HepG2 (cell line): Measurements from ENCODE around the gene TPSB2. TPM values are rescaled to one million over a fixed set of nuclear protein-coding genes. Genes with fewer than 3 reads are reported as not detected.

Source experiments
- ATAC-seq: fragments of 200-7000 bp; cut with Tn5 transposase; 3 replicates; pipeline ENCODE4 v1.9.1; 2020; ENCODE audit warnings: mild to moderate bottlenecking, moderate library complexity
- BruUV-seq: library from RNA; stranded (reverse); fragments of 400-500 nt; replicated peaks from 2 replicates; lab custom pipeline; 2021; lab: Mats Ljungman, UMichigan
- CTCF ChIA-PET: fragments of 300-600 bp; formaldehyde crosslinking; extraction: SDS; loops from one replicate; lab custom pipeline; 2021; ENCODE audit warnings: low total read pairs, inconsistent platforms, low intra/inter-chr PET ratio; lab: Yijun Ruan, JAX
- POLR2A ChIA-PET: fragments of 350-600 bp; sonication (Branson Sonifier 250); formaldehyde crosslinking; loops from one replicate; lab custom pipeline; 2020; ENCODE audit warnings: antibody characterized with exemption, inconsistent platforms; lab: Yijun Ruan, JAX
- DNase-seq: peaks from one replicate; pipeline ENCODE4 v3.0.0-alpha.2; 2015; ENCODE audit warnings: low spot score
- FAIRE-seq: peaks from 3 replicates; lab custom pipeline; 2011; peaks lifted over from hg19 to GRCh38; lab: Jason Lieb, UNC
- H2AFZ ChIP-seq: one replicate; pipeline ENCODE4 v1.6.1; 2011; ENCODE audit warnings: low read length, inconsistent platforms
- H3K27ac ChIP-seq: fragments of 300-600 bp; 3 replicates; pipeline ENCODE4 v1.8.0; 2011; ENCODE audit warnings: mixed run types, mild to moderate bottlenecking, mixed read lengths, low read length, inconsistent platforms; ENCODE audit not compliant: insufficient read depth; ENCODE audit errors: extremely low read length
- H3K27me3 ChIP-seq, 2 experiments: fragments of 200-600 bp in 1 of 2; 2 replicates in 1 of 2; 3 replicates in 1 of 2; pipeline versions ENCODE4 v1.6.0 to v1.8.0; 2011; ENCODE audit warnings: low read length in 2 of 2, mild to moderate bottlenecking in 2 of 2, moderate library complexity in 2 of 2, inconsistent platforms in 1 of 2; ENCODE audit not compliant: insufficient read depth in 2 of 2, control insufficient read depth in 1 of 2
- H3K36me3 ChIP-seq, 2 experiments: fragments of 200-600 bp in 1 of 2; replicated peaks in 1 of 2; 2 replicates in 1 of 2; 3 replicates in 1 of 2; pipeline versions ENCODE4 v1.5.1 to v1.8.0; 2011; ENCODE audit warnings: low read length in 2 of 2, inconsistent platforms in 1 of 2; ENCODE audit not compliant: insufficient read depth in 2 of 2, control insufficient read depth in 1 of 2
- H3K4me1 ChIP-seq: 2 replicates; pipeline ENCODE4 v1.5.1; 2012; ENCODE audit warnings: low read length, inconsistent platforms; ENCODE audit not compliant: insufficient read depth
- H3K4me2 ChIP-seq: 2 replicates; pipeline ENCODE4 v1.6.0; 2011; ENCODE audit warnings: low read depth, low read length, inconsistent platforms
- H3K4me3 ChIP-seq, 3 experiments: fragments of 200-600 bp in 1 of 3; sonication (generic), shearing (Covaris generic) in 1 of 3; replicated peaks in 1 of 3; 2 replicates each; pipeline ENCODE4 v1.5.1; 2011 to 2016; ENCODE audit warnings: low read length in 3 of 3, inconsistent platforms in 2 of 3, low read depth in 2 of 3, mild to moderate bottlenecking in 2 of 3, control low read depth in 1 of 3, mixed read lengths in 1 of 3; ENCODE audit not compliant: insufficient read depth in 1 of 3
- H3K79me2 ChIP-seq: one replicate; pipeline ENCODE4 v1.6.1; 2011; ENCODE audit warnings: low read length, inconsistent platforms; ENCODE audit not compliant: insufficient read depth
- H3K9ac ChIP-seq: 2 replicates; pipeline ENCODE4 v1.6.0; 2011; ENCODE audit warnings: mild to moderate bottlenecking, low read depth, low read length, inconsistent platforms; ENCODE audit not compliant: insufficient read depth
- H3K9me3 ChIP-seq: 2 replicates; pipeline ENCODE4 v1.5.1; 2012; ENCODE audit warnings: mild to moderate bottlenecking, low read length
- H4K20me1 ChIP-seq: 2 replicates; pipeline ENCODE4 v1.6.0; 2011; ENCODE audit warnings: inconsistent platforms, mild to moderate bottlenecking, low read length, moderate library complexity; ENCODE audit not compliant: insufficient read depth
- CAMTA2 ChIP-seq: sonication (generic); formaldehyde crosslinking; IDR thresholded peaks from 2 replicates; pipeline ENCODE4 v1.4.0; 2020; ENCODE audit warnings: mild to moderate bottlenecking, missing genetic modification reagents, borderline replicate concordance
- CCDC6 ChIP-seq: sonication (generic); formaldehyde crosslinking; IDR thresholded peaks from 2 replicates; pipeline ENCODE4 v1.8.1; 2022; ENCODE audit warnings: mild to moderate bottlenecking, missing genetic modification reagents, moderate library complexity
- HNF4A ChIP-seq: sonication (generic); formaldehyde crosslinking; IDR thresholded peaks from 2 replicates; pipeline ENCODE4 v1.4.0; 2020; ENCODE audit warnings: missing genetic modification reagents
- JARID2 ChIP-seq: sonication (generic); formaldehyde crosslinking; IDR thresholded peaks from 2 replicates; pipeline ENCODE4 v1.8.1; 2023; ENCODE audit warnings: missing genetic modification reagents, inconsistent platforms; ENCODE audit not compliant: insufficient replicate concordance
- KDM2A ChIP-seq: sonication (generic); formaldehyde crosslinking; IDR thresholded peaks from 2 replicates; pipeline ENCODE4 v1.4.0; 2020; ENCODE audit warnings: low read depth, missing genetic modification reagents, borderline replicate concordance
- PCBP1 ChIP-seq: fragments of 200-400 bp; formaldehyde crosslinking; IDR thresholded peaks from 2 replicates; pipeline ENCODE4 v1.6.1; 2017; ENCODE audit warnings: mild to moderate bottlenecking, low read depth, low read length, borderline replicate concordance
- RORA ChIP-seq: sonication (generic); formaldehyde crosslinking; IDR thresholded peaks from 2 replicates; pipeline ENCODE4 v1.5.0; 2020; ENCODE audit warnings: mild to moderate bottlenecking, missing genetic modification reagents, moderate library complexity
- YEATS2 ChIP-seq: sonication (generic); formaldehyde crosslinking; IDR thresholded peaks from 2 replicates; pipeline ENCODE4 v1.4.0; 2020; ENCODE audit warnings: missing genetic modification reagents, borderline replicate concordance
- ZBTB38 ChIP-seq: sonication (generic); formaldehyde crosslinking; IDR thresholded peaks from 2 replicates; pipeline ENCODE4 v1.5.1; 2020; ENCODE audit warnings: mild to moderate bottlenecking, missing genetic modification reagents
- ZIK1 ChIP-seq: sonication (generic); formaldehyde crosslinking; IDR thresholded peaks from 2 replicates; pipeline ENCODE4 v1.5.0; 2020; ENCODE audit warnings: mild to moderate bottlenecking, low read depth, missing genetic modification reagents, borderline replicate concordance
- ZNF138 ChIP-seq: sonication (generic); formaldehyde crosslinking; IDR thresholded peaks from 2 replicates; pipeline ENCODE4 v1.5.0; 2020; ENCODE audit warnings: mild to moderate bottlenecking, low read depth, missing genetic modification reagents
- ZNF354B ChIP-seq: sonication (generic); formaldehyde crosslinking; IDR thresholded peaks from 2 replicates; pipeline ENCODE4 v1.8.0; 2022; ENCODE audit warnings: mild to moderate bottlenecking, missing genetic modification reagents
- ZNF607 ChIP-seq: sonication (generic); formaldehyde crosslinking; IDR thresholded peaks from 2 replicates; pipeline ENCODE4 v1.5.1; 2020; ENCODE audit warnings: missing genetic modification reagents, mild to moderate bottlenecking, borderline replicate concordance
- whole genome bisulfite sequencing: methylation state at CpG from one replicate; pipeline ENCODE4 v1.1.6; 2017; ENCODE audit warnings: low lambda C conversion rate; 5-methylcytosine and 5-hydroxymethylcytosine counted together
- in situ Hi-C: cut with HindIII; loops from 2 replicates; pipeline ENCODE4 v1.10.0; 2017; ENCODE audit warnings: low pct_unique_long_range_greater_than_20kb; ENCODE audit not compliant: extremely low pct_ligation_motif_present
- intact Hi-C: fragments of 100-400 bp; cut with micrococcal nuclease; formaldehyde crosslinking; loops from one replicate; pipeline ENCODE4 v1.10.0; 2022; ENCODE audit not compliant: unreplicated experiment
- polyA plus RNA-seq, 8 experiments: library from polyadenylated mRNA; depleted of rRNA in 3 of 8; stranded (reverse) in 7 of 8; unstranded in 1 of 8; fragments of >200 nt; fragmentation: Illumina TruSeq in 4 of 8; extraction: Trizol in 4 of 8; gene quantifications; 2 replicates each; pipeline versions ENCODE4 v1.2.1 to v1.2.3, GENCODE V29; 2011 to 2016; ENCODE audit warnings: low read depth in 4 of 8, missing spikeins in 1 of 8, mixed read lengths in 1 of 8; ENCODE audit not compliant: insufficient read depth in 1 of 8
- total RNA-seq, 5 experiments: library from RNA; depleted of rRNA; stranded (reverse); fragments of >200 nt; fragmentation: Illumina TruSeq; extraction: Trizol; gene quantifications; 2 replicates each; pipeline ENCODE4 v1.2.3, GENCODE V29; 2016; ENCODE audit warnings: low read depth in 1 of 5
- TF ChIP-seq, protein P1 (sequence below): sonication (generic); formaldehyde crosslinking; IDR thresholded peaks from 2 replicates; pipeline ENCODE4 v1.9.0; 2021; ENCODE audit warnings: missing genetic modification reagents, mild to moderate bottlenecking, borderline replicate concordance
- TF ChIP-seq, protein P2 (sequence below): sonication (generic); formaldehyde crosslinking; IDR thresholded peaks from 2 replicates; pipeline ENCODE4 v1.5.0; 2020; ENCODE audit warnings: missing genetic modification reagents
- TF ChIP-seq, protein P3 (sequence below): sonication (generic); formaldehyde crosslinking; IDR thresholded peaks from 2 replicates; pipeline ENCODE4 v1.4.0; 2020; ENCODE audit warnings: missing genetic modification reagents, mild to moderate bottlenecking, borderline replicate concordance
- TF ChIP-seq, protein P4 (sequence below): sonication (generic); formaldehyde crosslinking; IDR thresholded peaks from 2 replicates; pipeline ENCODE4 v1.8.1; 2023; ENCODE audit warnings: mild to moderate bottlenecking, missing genetic modification reagents, borderline replicate concordance

TPSB2 gene
- total and polyA plus RNA-seq, 2 of the 13 experiments (the other 11 are each of a cell fraction or from before 2014, with no cell fraction given): not detected

DNA sequence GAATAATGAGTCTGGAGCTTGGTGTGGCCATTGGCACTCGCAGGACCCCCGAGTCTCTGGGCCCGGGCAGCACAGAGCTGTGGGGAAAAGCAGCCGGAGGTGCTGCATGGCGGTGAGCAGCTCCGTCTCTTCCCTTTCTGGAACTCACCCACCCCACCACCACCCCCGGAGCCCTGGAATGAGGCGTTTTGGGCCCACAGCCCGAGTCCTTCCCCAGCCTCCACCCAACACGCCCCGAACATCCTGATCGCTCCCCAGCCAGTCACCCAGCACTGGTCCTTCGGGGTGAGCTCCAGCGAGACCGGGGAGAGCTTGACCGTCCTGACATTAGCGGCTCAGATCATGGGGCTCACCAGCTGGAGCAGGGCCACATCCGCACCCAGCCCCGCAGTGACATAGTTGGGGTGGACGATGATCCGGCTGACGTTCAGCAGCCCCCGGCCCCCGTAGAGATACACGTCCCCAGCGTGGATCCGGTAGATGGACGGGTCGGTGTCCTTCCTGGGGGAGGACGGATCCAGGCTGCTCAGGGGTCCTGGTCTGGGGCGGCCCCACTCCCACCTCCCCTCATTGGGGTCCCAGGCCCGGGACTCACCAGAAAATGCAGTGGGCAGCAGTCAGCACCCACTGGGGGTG lies 32.3 kb upstream of the TPSB2 start (continued):
- no peak for TF ChIP-seq JARID2
- TF ChIP-seq ZNF607: no peak
- no peak for TF ChIP-seq PCBP1
- TF ChIP-seq HNF4A (CRISPR knock-in tag): no peak
- TF ChIP-seq, all 625 proteins: peak for 0

DNA sequence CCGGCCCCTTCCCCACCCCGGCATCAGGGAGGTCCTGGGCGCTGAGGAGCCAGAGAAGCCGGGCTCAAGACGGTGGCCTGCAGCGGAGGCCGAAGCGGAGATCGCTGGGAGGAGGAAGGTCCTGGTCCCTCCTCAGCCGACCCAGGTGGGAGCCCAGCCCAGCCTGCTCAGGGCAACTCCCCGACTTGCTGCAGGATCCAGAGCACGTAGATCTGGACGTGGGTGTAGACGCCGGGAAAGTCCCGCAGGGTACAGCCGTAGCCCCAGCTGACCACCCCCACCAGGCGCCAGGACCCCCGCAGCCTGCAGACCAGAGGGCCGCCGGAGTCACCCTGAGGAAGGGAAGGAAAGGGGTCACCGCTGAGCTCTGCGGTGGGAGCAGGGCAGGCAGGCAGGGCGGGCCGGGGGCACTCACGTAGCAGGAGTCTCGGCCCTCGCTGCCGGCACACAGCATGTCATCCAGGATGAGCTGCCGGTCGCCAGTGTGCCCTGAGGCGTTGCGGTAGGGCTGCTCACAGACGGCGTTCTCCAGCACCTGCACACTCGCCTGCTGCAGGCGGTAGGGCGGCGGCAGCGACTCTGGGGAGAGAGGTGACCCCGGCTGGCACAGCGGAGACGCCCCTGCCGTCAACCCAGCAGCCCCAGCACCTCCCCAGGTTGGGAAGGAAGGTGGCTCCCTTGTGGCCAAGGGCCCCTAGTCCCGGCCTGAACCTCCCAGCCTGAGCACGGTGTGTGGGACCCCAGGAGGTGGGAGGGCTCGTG lies 31.3 kb upstream of the TPSB2 start:
- FAIRE-seq: no peak
- H4K20me1 ChIP-seq: no peaks in the 10 kb centered on the region
- no peak overlapping the region for H3K27ac ChIP-seq
- peaks cover 21 to 76% of the 10 kb centered on the region in 2 experiments for H3K27me3 ChIP-seq
- no peak overlapping the region for H3K4me3 ChIP-seq
- intact Hi-C loops: no loop called here
- no peak overlapping the region for H2AFZ ChIP-seq
- ATAC-seq: no peak; the same call in 2 of the 3 replicates
- in situ Hi-C loops: no loop called here
- no peaks in the 10 kb centered on the region for H3K4me1 ChIP-seq
- no TSS peak for BruUV-seq
- H3K36me3 ChIP-seq: no peaks in the 10 kb centered on the region
- 10% methylated on average over 20 of the region's 47 CpGs for WGBS
- POLR2A ChIA-PET: no interaction called here
- CTCF ChIA-PET: no interaction called here
- no peak for DNase-seq
- H3K4me2 ChIP-seq: no peak overlapping the region
- H3K9ac ChIP-seq: no peak overlapping the region
- H3K9me3 ChIP-seq: no peaks in the 10 kb centered on the region
- no peaks in the 10 kb centered on the region for H3K79me2 ChIP-seq
- TF ChIP-seq, protein P1, sequence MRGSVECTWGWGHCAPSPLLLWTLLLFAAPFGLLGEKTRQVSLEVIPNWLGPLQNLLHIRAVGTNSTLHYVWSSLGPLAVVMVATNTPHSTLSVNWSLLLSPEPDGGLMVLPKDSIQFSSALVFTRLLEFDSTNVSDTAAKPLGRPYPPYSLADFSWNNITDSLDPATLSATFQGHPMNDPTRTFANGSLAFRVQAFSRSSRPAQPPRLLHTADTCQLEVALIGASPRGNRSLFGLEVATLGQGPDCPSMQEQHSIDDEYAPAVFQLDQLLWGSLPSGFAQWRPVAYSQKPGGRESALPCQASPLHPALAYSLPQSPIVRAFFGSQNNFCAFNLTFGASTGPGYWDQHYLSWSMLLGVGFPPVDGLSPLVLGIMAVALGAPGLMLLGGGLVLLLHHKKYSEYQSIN (CRISPR knock-in tag): no peak
- TF ChIP-seq, protein P2, sequence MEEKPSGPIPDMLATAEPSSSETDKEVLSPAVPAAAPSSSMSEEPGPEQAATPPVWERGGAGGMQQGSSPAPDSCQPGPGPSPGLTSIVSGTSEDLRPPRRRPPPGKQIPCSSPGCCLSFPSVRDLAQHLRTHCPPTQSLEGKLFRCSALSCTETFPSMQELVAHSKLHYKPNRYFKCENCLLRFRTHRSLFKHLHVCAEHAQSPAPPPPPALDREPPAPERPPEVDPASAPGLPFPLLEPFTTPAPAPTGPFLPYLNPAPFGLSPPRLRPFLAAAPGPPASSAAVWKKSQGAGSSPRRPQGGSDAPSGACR: no peak
- TF ChIP-seq CCDC6: no peak
- TF ChIP-seq ZNF354B (CRISPR knock-in tag): no peak
- TF ChIP-seq CAMTA2: no peak
- TF ChIP-seq YEATS2 (CRISPR knock-in tag): no peak
- TF ChIP-seq, protein P3, sequence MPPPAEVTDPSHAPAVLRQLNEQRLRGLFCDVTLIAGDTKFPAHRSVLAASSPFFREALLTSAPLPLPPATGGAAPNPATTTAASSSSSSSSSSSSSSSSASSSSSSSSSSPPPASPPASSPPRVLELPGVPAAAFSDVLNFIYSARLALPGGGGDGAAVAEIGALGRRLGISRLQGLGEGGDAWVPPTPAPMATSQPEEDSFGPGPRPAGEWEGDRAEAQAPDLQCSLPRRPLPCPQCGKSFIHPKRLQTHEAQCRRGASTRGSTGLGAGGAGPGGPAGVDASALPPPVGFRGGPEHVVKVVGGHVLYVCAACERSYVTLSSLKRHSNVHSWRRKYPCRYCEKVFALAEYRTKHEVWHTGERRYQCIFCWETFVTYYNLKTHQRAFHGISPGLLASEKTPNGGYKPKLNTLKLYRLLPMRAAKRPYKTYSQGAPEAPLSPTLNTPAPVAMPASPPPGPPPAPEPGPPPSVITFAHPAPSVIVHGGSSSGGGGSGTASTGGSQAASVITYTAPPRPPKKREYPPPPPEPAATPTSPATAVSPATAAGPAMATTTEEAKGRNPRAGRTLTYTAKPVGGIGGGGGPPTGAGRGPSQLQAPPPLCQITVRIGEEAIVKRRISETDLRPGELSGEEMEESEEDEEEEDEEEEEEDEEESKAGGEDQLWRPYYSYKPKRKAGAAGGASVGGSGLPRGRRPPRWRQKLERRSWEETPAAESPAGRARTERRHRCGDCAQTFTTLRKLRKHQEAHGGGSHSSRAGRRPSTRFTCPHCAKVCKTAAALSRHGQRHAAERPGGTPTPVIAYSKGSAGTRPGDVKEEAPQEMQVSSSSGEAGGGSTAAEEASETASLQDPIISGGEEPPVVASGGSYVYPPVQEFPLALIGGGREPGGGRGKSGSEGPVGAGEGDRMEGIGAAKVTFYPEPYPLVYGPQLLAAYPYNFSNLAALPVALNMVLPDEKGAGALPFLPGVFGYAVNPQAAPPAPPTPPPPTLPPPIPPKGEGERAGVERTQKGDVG: no peak
- no peak for TF ChIP-seq ZIK1 (CRISPR knock-in tag)
- TF ChIP-seq ZNF138 (CRISPR knock-in tag): no peak
- no peak for TF ChIP-seq ZBTB38 (CRISPR knock-in tag)
- no peak for TF ChIP-seq KDM2A
- no peak for TF ChIP-seq RORA (CRISPR knock-in tag)
- TF ChIP-seq, protein P4, sequence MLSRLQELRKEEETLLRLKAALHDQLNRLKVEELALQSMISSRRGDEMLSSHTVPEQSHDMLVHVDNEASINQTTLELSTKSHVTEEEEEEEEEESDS (CRISPR knock-in tag): no peak
